Measurements from ENCODE around the gene FAM13A.

- TF ChIP-seq CTCF (IDR thresholded peaks at IDR 0.05; ENCODE audit: extremely low read depth in 1 of 2, insufficient read depth in 1 of 2, low read depth in 1 of 2, low read length in 2 of 2) (no peak), POLR2A (IDR thresholded peaks at IDR 0.05; ENCODE audit: low read depth, low read length) (no peak), MAX (IDR thresholded peaks at IDR 0.05; ENCODE audit: insufficient read depth, insufficient read length) (no peak), FOS (IDR thresholded peaks at IDR 0.05; ENCODE audit: borderline replicate concordance, insufficient read depth, low read length) (no peak), JUN (IDR thresholded peaks at IDR 0.05; ENCODE audit: borderline replicate concordance, insufficient read depth, insufficient read length, low read depth) (no peak), POLR2AphosphoS5 (IDR thresholded peaks at IDR 0.05; ENCODE audit: insufficient read depth, low read depth, low read length) (no peak), EZH2 (IDR thresholded peaks at IDR 0.05; ENCODE audit: borderline replicate concordance, low read depth, low read length, severe bottlenecking) (no peak), GATA2 (IDR thresholded peaks at IDR 0.05; ENCODE audit: insufficient read depth, insufficient read length, low read depth, low read length) (no peak), MYC (IDR thresholded peaks at IDR 0.05; ENCODE audit: low read depth, low read length) (no peak)
Observed at GRCh38 chr4:88775026-88775425, 282.0 kb downstream of the FAM13A start.
